ENCODE measurements around the gene GNL2.

Gene GNL2

DNA sequence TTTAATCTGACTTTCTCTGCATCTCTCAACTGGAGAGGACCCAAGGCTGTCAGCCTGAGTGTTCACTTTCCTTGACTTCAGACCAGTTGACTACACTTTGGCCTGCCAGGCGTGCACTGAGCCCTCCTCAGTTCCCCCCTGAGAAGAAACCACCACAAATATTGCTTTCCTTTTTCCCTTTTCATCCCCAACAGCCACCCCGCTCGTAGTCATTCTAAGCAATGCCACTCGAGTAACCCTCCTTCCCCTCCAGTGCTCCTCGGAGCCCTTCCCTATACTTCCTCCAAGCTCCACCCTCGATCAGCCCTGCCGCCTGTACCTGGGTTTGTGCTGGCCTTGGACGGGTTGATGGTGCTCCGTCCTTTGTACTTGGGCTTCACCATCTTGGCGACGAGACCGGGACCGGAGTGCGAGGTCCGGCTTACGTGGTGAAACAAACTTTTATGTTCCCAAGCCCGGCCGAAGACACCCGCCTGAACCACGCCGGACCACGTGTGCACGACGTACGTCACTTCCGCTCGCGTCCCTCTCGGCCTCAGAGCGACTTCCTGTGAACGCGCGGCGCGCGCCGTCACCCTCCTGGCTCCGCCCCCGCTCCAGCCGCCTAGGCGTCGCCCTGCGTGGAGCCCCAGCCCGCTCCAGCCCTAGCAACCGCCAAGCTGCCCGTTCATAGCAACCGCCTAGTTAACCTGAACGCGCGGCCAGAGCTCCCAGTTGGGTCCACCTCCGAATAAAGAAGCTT lies at the start of gene GNL2:
GNL2 (minus strand) TSS at position 498 of the 742 bp plus-strand sequence; CDS start at position 383, 115 bp downstream.
- DNase-seq: peak; percentile 98

- DNase-seq: no peak
Measured at GRCh38 chr1:37641059-37641458, 45.3 kb upstream of the GNL2 start.

- no peak for DNase-seq
Measured at GRCh38 chr1:37636435-37636834, 40.7 kb upstream of the GNL2 start.

DNA sequence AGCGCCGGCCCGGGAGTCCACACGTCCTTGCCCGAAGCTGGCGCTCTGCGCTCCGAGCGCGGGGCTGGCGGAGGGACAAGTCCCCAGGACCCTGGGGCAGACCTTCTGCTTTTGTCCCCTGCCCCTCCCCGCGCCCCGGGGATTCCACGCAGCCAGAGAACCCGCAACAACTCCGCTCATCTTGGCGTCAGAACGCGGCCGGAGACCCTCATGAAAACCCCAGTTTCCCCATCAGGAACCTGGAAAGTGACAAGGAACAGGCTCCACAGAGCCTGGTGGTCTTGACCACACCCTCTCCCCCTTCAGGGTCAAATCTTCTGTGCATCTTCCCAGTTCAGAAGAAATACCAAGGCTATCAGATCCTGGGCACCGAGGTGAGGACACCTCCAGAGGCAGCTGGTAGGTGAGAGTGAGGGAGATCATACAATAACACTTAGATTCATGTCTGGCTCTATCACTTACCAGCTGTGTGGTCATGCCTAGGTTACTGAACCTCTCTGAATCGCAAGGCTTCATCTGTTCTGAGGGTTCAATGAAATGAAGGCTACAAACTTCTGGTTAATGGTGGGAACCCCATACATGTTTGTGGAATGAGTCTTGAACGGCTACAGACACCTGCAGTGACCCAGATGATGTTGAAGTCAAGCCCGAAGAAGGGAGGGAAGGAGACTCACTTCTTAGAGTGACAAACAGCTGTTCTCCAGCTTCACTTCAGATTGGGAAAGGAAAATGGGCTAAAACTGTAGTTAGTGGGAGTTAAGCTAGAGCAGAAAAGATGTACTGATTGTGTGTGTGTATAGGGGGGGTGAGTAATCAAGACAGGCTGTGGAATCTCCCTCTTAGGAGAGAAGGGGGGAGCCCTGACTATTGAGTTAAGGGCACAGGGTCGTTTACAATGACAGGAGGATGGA lies 39.5 kb upstream of the GNL2 start:
- no peak for DNase-seq

- DNase-seq: no peak
Measured at GRCh38 chr1:37634244-37634991, 38.7 kb upstream of the GNL2 start, which contains the start of gene RSPO1. Gene RSPO1 (minus strand): TSS chr1:37634892. CDS start chr1:37629661, 5,231 bp downstream.

DNA sequence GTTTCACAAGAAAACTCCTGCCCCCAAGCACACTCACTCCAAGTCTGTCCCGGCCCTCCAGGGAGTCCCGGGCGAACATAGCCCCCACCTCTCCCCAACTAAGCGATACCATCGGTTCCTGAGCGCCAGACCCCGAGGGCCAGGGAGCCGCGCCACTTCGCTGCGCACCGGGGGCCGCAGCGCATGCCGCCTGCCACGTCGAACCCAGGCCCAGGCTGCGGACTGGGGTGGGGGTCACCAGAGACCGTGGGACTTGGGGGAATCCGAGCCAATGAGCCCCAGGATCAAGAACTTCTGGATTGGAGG lies 38.2 kb upstream of the GNL2 start:
- DNase-seq: no peak

DNA sequence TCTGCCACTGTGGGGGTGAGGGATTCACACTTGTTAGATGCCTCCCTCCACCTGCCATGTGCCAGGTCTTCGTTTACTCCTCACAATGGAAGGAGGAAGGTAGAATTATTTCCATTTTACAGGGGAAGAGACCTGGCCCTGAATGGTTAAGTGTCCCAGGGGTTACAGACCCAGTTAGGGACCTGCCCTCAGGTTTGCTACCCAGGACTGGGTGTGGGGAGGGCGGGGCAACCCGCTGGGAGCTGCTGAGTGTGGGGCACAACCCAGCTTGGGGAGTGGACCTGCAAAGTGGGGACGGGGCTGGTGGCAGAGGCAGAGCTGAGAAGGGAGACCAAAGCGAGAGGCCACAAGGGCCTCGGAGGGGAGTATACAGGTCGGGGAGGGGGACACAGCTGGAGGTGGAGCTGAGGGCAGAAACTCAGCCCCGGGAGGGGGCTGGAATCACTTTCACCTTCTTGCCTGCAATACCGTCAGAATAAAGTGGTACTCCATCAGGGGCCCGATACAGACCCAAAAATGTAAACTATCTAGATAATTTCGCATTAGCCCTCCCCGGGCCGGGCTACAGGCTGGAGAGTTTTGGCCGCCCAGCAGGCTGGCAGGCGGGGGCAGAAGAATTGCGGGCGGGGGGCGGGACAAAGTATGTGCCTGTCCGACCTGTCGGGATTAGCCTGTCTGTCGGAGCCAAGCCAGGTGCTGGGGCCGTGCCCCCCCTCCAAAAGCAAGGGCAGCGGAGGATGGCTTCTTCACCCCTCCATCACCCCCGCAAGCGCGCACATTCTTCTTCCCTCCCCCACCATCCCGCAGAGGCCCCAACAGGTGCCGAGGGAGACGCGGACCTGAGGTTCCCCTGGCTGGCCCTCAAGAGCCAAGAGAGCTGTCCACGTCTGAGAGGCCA lies 37.6 kb upstream of the GNL2 start:
- DNase-seq: no peak

DNA sequence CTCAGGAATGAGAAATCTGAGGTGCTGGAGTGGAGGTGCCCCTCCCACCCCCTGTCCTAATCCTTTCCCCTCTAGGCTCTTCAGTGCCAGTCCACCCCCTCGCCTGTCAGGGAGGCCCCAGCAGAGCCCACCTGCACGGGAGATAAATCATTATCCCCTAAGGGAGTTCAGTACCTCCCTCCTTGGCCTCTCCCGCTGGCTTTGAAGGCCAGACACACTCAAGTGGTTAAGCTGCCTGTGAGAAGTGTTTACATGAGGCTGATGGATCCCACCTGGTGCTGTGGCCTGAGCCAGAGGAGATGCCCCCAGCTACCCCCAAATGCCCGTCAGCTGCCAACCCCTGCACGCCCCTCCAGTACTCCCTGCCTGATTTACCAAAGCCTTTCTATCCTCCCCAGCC lies 35.3 kb upstream of the GNL2 start:
- DNase-seq: no peak

- DNase-seq: no peak
Measured at GRCh38 chr1:37630426-37631028, 34.8 kb upstream of the GNL2 start.

DNA sequence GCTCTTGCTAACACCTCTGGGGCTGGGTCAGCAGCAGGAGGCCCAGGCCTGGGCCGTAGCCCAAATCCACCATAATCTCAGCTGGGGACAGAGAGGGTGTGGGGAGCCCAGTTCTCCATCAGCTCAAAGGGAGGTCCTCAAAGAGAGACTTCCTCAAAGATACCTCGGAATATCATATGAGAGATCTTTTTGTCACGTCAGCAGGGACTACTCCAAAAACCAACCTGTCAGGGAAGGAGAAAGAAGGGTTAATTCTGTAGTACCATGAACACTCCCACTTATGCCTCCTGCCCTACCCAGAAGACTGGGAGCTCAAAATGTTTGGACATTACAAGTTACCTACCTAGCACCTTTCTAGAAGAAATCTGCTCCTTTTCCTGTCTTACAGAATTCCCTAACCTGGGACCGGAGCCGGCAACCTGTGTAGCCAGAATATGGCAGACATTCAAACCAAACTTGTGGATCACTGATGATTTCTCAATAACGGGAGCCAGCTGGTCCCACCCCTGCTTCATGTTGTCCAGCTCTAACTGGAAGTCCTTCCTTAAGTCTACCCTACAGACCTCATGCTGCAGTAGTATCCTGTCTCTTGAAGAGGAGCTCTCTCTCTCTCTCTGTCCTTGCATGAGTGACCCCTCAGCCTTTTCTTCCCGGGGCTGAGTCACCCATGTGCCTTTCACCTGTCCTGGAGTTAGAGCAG lies 34.1 kb upstream of the GNL2 start:
- DNase-seq: no peak

DNA sequence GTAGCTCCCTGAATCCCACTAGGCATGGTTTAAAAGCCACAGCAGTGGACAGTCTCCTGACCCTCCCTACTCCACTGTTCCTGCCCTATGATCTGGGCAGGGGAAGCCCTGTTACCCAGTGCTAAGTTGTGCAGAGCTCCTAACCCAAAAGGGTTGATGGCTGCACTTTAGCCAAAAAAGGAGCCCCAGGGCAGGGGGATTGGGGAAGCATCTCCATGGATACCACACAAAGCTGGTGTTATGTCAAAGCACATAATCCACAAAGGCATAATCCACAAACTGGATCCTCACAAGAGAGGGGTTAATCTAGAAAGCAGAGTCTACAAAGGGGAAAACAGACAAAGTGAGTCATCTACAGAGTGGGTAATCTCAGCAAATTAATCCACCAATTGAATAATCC lies 33.3 kb upstream of the GNL2 start:
- no peak for DNase-seq

DNA sequence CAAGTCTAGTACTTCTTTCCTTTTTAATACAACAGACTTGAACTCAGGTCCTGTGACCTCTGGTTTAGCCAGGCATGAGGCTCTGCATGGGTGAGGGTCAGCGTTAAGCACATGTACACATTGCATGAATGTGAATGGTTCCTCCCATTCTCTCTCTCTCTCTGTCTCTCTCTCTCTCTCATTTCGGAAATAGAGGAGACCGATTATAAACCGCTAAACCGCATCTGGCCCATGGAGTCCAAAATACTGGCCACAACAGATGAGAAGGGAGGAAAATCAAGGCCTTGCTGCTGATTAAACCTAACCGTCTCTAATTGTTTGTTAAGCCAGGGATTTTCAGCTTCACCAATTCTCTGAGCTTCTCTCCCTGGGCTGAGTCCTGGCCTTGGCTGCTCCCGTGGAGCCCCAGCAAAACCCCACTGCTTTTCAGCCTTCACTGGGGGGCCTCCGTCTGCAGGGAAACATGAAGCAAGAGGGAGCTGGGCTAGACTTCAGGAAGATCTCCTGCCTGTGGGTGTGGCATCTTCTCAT lies 32.4 kb upstream of the GNL2 start:
- no peak for DNase-seq

DNA sequence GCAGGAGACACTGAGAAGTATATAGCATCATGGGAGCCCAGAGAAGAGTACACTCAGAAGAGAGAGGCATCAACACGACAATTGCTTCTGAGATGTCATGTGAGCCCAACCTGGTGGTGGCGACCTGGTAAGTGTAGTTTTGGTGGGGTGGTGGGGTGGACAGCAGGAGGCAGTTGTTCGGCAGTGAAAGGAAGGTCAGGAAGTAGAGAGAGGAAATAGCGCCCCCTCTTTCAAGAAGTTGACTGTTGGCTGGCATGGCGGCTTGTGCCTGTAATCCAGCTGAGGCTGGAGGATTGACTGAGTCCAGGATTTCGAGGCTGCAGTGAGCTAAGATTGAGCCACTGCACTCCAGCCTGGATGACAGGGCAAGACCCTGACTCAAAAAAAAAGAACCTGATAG lies 26.4 kb upstream of the GNL2 start:
- no peak for DNase-seq

DNA sequence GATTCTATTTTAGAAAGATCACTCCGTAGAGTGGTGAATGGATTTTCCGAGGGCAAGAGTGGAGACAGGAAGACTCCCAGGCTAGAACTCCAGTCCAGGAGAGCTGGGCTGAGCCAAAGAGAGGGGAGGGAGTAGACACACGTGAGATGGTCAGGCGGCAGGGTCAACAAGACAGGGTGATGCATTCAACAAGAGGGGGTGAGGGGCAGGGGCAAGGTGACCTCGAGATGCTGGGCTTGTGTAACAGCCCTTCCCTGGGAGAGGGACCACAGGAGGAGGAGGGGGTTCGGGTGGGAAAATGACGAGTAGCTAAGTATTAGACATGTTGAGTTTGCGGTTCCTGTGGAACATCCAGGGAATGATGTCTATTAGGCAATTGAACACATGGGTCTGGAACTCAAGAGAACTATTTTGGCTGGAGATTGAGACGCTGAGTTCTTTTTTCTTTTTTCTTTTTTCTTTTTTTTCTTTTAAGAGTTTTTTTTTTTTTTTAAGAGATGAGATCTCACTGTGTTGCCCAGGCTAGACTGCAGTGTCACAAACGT lies 25.7 kb upstream of the GNL2 start:
- no peak for DNase-seq

- no peak for DNase-seq
Measured at GRCh38 chr1:37620707-37621106, 25.0 kb upstream of the GNL2 start.

DNA sequence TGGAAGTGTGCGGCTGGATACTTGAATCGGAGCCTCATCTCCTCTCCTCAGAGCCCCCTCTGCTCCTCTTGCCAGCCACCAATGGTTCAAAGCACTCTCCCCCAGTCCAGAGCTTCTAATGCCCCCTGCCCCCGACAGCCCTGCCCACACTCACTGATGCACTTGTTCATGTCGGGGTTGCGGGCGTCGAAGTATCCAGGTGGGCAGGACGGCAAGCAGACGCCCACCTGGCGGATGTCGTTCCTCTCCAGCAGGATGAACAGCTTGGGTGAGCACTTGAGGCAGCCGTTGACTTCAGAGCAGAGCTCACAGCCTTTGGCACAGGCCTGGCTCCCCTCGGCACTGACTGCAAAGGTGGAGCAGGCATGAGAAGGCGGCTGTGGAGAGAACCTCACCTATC lies 20.6 kb upstream of the GNL2 start:
- no peak for DNase-seq

DNA sequence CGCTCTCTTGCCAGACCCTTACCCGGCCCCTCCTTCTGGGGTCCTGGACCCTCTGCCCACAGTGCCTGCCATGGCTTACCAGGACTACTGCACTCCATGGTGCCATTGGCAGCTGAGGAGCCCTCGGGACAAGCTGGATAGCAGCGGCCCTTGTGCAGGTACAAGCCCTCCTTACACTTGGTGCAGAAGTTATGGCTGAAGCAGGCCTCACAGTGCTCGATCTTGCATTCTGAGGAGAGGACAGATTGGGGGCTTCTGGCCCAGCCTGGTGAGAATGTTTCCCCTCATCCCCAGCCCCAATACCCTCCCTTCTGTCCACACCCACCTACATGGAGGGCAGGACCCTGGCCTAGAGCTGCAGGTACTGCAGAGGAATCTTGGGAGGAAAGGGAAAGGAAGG lies 18.4 kb upstream of the GNL2 start:
- DNase-seq: no peak

DNA sequence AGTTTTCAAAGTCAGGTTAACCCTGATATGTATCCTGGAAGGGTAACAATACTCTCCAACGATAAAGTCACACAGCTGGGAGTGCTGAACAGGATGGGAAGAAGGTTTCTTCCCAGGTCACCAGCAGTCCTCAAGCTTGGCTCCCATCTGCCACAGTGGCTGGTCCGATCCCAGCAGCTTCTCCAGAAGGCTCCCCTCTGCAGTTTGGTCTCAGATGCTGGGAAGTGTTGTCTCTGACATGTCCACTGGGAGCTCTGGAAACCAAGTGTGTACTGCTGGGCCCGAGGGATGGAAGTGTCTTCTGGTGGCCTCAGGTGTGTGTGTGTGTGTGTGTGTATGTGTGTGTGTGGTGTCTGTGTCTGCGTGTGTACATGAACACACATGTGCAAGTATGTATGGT lies 16.4 kb upstream of the GNL2 start:
- DNase-seq: no peak

GRCh38 chr1:37609994-37610393 lies 14.3 kb upstream of the GNL2 start:
- DNase-seq: no peak

DNA sequence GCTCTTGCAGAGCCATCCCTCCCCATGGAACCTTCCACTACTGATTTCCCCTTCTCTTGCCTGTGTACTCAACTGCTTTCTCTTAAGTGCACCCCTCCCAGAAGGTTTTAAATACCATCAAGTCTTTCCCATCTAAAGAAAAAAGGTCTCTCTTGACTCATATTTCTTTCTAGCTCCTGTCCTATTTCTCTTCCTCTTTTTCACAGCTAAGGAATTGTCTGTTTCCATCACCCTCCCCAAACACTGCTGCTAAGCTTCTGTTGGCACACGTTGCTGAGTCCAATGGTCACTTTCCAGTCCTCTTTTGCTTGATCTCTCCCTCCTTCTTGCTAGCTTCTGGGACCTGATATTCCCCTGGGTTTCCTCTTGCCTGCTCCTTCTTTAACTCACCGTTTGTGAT lies 13.3 kb upstream of the GNL2 start:
- no peak for DNase-seq

Data from CD4-positive, alpha-beta T cell treated with Interleukin-17A for 4 hours (primary cell).